Endodermal cell (in vitro differentiated cells): ENCODE measurements around the gene CCT5. TPM values are rescaled to one million over a fixed set of nuclear protein-coding genes. Genes with fewer than 3 reads are reported as not detected.

Experiments
- DNase-seq: peaks from one replicate; pipeline ENCODE4 v3.0.0-alpha.2; 2017
- H3K27ac ChIP-seq: 2 replicates; pipeline ENCODE4 v1.5.1; 2013; ENCODE audit warnings: mild to moderate bottlenecking, low read depth, low read length, moderate library complexity
- H3K27me3 ChIP-seq: 2 replicates; pipeline ENCODE4 v1.6.1; 2013; ENCODE audit warnings: mild to moderate bottlenecking, low read length, moderate library complexity; ENCODE audit not compliant: insufficient read depth, control insufficient read depth, poor library complexity, severe bottlenecking
- H3K36me3 ChIP-seq: 2 replicates; pipeline ENCODE4 v1.7.0; 2013; ENCODE audit warnings: mild to moderate bottlenecking, low read length, moderate library complexity; ENCODE audit not compliant: control insufficient read depth, insufficient read depth
- H3K4me1 ChIP-seq: one replicate; pipeline ENCODE4 v1.7.0; 2013; ENCODE audit warnings: low read length; ENCODE audit not compliant: control insufficient read depth, insufficient read depth
- H3K4me3 ChIP-seq: 2 replicates; pipeline ENCODE4 v1.5.1; 2013; ENCODE audit warnings: mild to moderate bottlenecking, low read length, moderate library complexity
- H3K9ac ChIP-seq: 2 replicates; pipeline ENCODE4 v1.6.1; 2013; ENCODE audit warnings: mild to moderate bottlenecking, low read length, moderate library complexity; ENCODE audit not compliant: poor library complexity, severe bottlenecking; ENCODE audit errors: extremely low read depth
- H3K9me3 ChIP-seq: 2 replicates; pipeline ENCODE4 v1.6.1; 2013; ENCODE audit warnings: mild to moderate bottlenecking, low read length, moderate library complexity; ENCODE audit not compliant: control insufficient read depth
- H3K27ac Mint-ChIP-seq: 2 replicates; pipeline ENCODE4 v1.8.0; 2020; ENCODE audit warnings: mixed read lengths
- H3K27me3 Mint-ChIP-seq: 2 replicates; pipeline ENCODE4 v1.8.0; 2021; ENCODE audit warnings: mild to moderate bottlenecking, mixed read lengths; ENCODE audit not compliant: insufficient read depth
- H3K36me3 Mint-ChIP-seq: 2 replicates; pipeline ENCODE4 v1.8.0; 2020; ENCODE audit warnings: low read depth, mixed read lengths
- H3K4me1 Mint-ChIP-seq: 2 replicates; pipeline ENCODE4 v1.8.0; 2020; ENCODE audit warnings: mixed read lengths
- H3K4me3 Mint-ChIP-seq: 2 replicates; pipeline ENCODE4 v1.8.0; 2020; ENCODE audit warnings: mild to moderate bottlenecking, moderate library complexity, mixed read lengths
- H3K9me3 Mint-ChIP-seq: 2 replicates; pipeline ENCODE4 v1.8.0; 2020; ENCODE audit warnings: mild to moderate bottlenecking, mixed read lengths
- WGBS, 2 experiments: methylation state at CpG; one replicate each; pipeline versions ENCODE4 v1.1.5 to v1.1.7; 2013; ENCODE audit warnings: missing lambda C conversion rate in 2 of 2, mixed read lengths in 1 of 2; ENCODE audit not compliant: insufficient coverage in 1 of 2, insufficient read length in 1 of 2; 5-methylcytosine and 5-hydroxymethylcytosine counted together
- total RNA-seq, 2 donors: library from RNA; stranded (reverse); fragmentation: NEBNext Ultra II Directional in 1 of 2; extraction: Animal tissue kit (Norgen Biotek cat#: 25700) in 1 of 2; gene quantifications; 2 replicates in 1 of 2; 3 replicates in 1 of 2; pipeline ENCODE4 v1.2.1, GENCODE V29; 2021
- TF ChIP-seq, protein P1 (sequence below): fragments of 200-600 bp; sonication (generic); conservative IDR thresholded peaks from 2 replicates; pipeline ENCODE4 v1.5.0; 2021; ENCODE audit warnings: antibody characterized with exemption, mild to moderate bottlenecking

CCT5 gene
- total RNA-seq, 2 donors from 2014 or later, result 316 to 356 TPM

DNA sequence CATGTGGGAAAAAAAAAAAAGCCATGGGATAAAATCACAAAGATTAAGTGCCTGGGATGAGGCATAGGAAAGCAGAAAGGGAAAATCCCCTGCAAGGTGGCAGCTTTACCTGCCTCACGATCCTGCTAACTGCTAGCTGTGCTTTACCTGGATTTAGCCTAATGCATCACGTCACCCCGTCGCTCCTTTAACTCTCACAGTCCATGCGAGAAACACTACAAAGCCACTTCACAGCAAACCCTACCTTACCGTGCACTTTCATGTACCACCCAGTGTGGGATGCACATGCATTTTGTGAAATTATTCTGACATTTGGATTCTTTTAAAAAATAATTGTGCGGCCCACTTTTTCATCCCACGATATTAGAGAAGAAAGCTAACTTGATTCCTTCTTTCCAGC lies 31.4 kb upstream of the CCT5 start:
- H3K27me3 Mint-ChIP-seq, result no peaks in the 10 kb centered on the region
- H3K9me3 Mint-ChIP-seq, result peaks cover 3% of the 10 kb centered on the region
- H3K4me1 Mint-ChIP-seq, result no peaks in the 10 kb centered on the region
- Histone ChIP-seq H3K27ac (no peak overlapping the region), H3K4me1 (no peaks in the 10 kb centered on the region), H3K9me3 (no peaks in the 10 kb centered on the region), H3K4me3 (no peak overlapping the region), H3K9ac (no peak overlapping the region), H3K36me3 (peaks cover 4% of the 10 kb centered on the region), H3K27me3 (no peaks in the 10 kb centered on the region)
- peaks cover 17% of the 10 kb centered on the region for H3K36me3 Mint-ChIP-seq
- TF ChIP-seq, protein P1, sequence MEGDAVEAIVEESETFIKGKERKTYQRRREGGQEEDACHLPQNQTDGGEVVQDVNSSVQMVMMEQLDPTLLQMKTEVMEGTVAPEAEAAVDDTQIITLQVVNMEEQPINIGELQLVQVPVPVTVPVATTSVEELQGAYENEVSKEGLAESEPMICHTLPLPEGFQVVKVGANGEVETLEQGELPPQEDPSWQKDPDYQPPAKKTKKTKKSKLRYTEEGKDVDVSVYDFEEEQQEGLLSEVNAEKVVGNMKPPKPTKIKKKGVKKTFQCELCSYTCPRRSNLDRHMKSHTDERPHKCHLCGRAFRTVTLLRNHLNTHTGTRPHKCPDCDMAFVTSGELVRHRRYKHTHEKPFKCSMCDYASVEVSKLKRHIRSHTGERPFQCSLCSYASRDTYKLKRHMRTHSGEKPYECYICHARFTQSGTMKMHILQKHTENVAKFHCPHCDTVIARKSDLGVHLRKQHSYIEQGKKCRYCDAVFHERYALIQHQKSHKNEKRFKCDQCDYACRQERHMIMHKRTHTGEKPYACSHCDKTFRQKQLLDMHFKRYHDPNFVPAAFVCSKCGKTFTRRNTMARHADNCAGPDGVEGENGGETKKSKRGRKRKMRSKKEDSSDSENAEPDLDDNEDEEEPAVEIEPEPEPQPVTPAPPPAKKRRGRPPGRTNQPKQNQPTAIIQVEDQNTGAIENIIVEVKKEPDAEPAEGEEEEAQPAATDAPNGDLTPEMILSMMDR, result no peak
- 95 to 98% methylated on average over 5 to 8 of the region's 8 CpGs for WGBS, 2 experiments
- no peak for DNase-seq
- no peak overlapping the region for H3K4me3 Mint-ChIP-seq
- H3K27ac Mint-ChIP-seq, result no peak overlapping the region

DNA sequence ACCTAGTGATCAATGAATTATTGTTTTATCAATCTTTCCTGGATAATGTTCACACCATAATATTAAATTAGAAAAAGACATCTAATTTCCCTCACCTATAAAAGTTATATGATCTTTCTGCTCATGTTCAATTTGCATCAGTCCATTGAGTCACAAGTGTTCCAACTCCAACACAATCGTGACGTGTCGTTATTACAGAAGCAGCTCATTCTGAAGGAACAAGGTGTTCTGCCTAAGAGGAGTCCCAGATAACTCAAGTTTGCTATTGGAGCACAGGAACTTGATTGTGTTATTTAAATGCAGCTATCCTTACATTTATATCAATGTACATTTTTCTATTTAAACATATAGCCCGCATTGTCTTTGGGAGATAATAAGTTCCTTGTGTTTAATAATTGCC lies 31.0 kb upstream of the CCT5 start:
- Mint-ChIP-seq H3K27me3 (no peaks in the 10 kb centered on the region), H3K36me3 (peaks cover 21% of the 10 kb centered on the region), H3K27ac (no peak overlapping the region), H3K4me3 (no peak overlapping the region), H3K4me1 (no peaks in the 10 kb centered on the region), H3K9me3 (peaks cover 7% of the 10 kb centered on the region)
- TF ChIP-seq, protein P1, result no peak
- Histone ChIP-seq H3K4me1 (no peaks in the 10 kb centered on the region), H3K36me3 (peaks cover 4% of the 10 kb centered on the region), H3K27ac (no peak overlapping the region), H3K9ac (no peak overlapping the region), H3K9me3 (peaks cover 2% of the 10 kb centered on the region), H3K4me3 (no peak overlapping the region), H3K27me3 (no peaks in the 10 kb centered on the region)
- WGBS, 2 experiments, result 97 to 100% methylated on average over 3 of the region's 4 CpGs
- no peak for DNase-seq

DNA sequence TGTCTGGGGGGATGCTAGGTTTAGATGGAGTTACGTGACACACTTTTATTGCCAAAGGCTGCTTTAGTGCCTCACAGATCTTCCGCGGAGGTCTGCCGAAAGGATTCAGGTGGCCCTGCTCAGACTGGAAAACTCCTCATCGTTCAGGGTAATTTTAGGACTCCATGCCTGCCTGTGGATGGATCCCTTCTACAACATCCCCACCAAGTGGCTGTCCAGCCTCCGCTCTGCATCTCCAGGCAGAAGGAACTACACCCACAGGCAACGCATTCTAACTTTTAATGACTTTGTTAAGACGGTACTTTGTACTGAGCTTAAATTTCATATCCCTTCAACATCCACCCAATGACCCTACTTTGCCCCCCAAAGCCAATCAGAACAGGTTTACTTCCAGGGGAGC lies 29.8 kb upstream of the CCT5 start:
- Mint-ChIP-seq H3K4me3 (no peak overlapping the region), H3K4me1 (no peaks in the 10 kb centered on the region), H3K27ac (no peak overlapping the region), H3K36me3 (peaks cover 32% of the 10 kb centered on the region), H3K27me3 (no peaks in the 10 kb centered on the region), H3K9me3 (peaks cover 18% of the 10 kb centered on the region)
- Histone ChIP-seq H3K27ac (no peak overlapping the region), H3K9ac (no peak overlapping the region), H3K4me3 (no peak overlapping the region), H3K36me3 (peaks cover 4% of the 10 kb centered on the region), H3K9me3 (peaks cover 8% of the 10 kb centered on the region), H3K4me1 (no peaks in the 10 kb centered on the region), H3K27me3 (no peaks in the 10 kb centered on the region)
- DNase-seq, result peak; percentile 57
- TF ChIP-seq, protein P1, result peak; percentile 59
- 94 to 95% methylated on average over 6 to 8 of the region's 8 CpGs for WGBS, 2 experiments
